PC-3 (cell line): ENCODE measurements around the gene CATSPERZ. TPM values are rescaled to one million over a fixed set of nuclear protein-coding genes. Genes with fewer than 3 reads are reported as not detected.

Experiments used
- ATAC-seq: fragments of 200-7000 bp; cut with Tn5 transposase; 2 replicates; pipeline ENCODE4 v1.9.1; 2020; ENCODE audit warnings: mild to moderate bottlenecking, moderate library complexity
- BruUV-seq: library from RNA; stranded (reverse); fragments of 400-500 nt; replicated peaks from 2 replicates; lab custom pipeline; 2021; lab: Mats Ljungman, UMichigan
- CTCF ChIA-PET: fragments of 300-600 bp; sonication (Branson Sonifier 250); formaldehyde crosslinking; loops from one replicate; lab custom pipeline; 2022; ENCODE audit warnings: antibody characterized with exemption; lab: Charles Lee
- POLR2A ChIA-PET: fragments of 300-600 bp; sonication (Branson Sonifier 250); formaldehyde crosslinking; loops from one replicate; lab custom pipeline; 2022; ENCODE audit warnings: antibody characterized with exemption; ENCODE audit not compliant: unreplicated experiment; lab: Charles Lee
- DNase-seq: peaks from one replicate; pipeline ENCODE4 v3.0.0-alpha.2; 2015
- H2AFZ ChIP-seq: fragments of 300-600 bp; sonication (generic); 2 replicates; pipeline ENCODE4 v1.6.0; 2016; ENCODE audit warnings: antibody characterized with exemption, low read length
- H3F3A ChIP-seq: fragments of 300-600 bp; sonication (generic); one replicate; pipeline ENCODE4 v1.6.0; 2017; ENCODE audit warnings: antibody characterized with exemption, low read length, control low read depth, mild to moderate bottlenecking; ENCODE audit not compliant: unreplicated experiment
- H3K27ac ChIP-seq: fragments of 300-600 bp; sonication (generic); 2 replicates; pipeline ENCODE4 v1.5.1; 2016; ENCODE audit warnings: mild to moderate bottlenecking, low read length
- H3K27me3 ChIP-seq: fragments of 300-600 bp; sonication (generic); 2 replicates; pipeline ENCODE4 v1.6.1; 2016; ENCODE audit warnings: low read length, mixed read lengths
- H3K36me3 ChIP-seq: fragments of 300-600 bp; sonication (generic); 2 replicates; pipeline ENCODE4 v1.6.1; 2016; ENCODE audit warnings: low read depth, mixed run types, low read length, mixed read lengths
- H3K4me1 ChIP-seq: fragments of 300-600 bp; sonication (generic); 2 replicates; pipeline ENCODE4 v1.5.1; 2016; ENCODE audit warnings: low read length; ENCODE audit not compliant: insufficient read depth
- H3K4me2 ChIP-seq: fragments of 300-600 bp; sonication (generic); 2 replicates; pipeline ENCODE4 v1.6.0; 2016; ENCODE audit warnings: low read length
- H3K4me3 ChIP-seq: fragments of 300-600 bp; sonication (generic); 2 replicates; pipeline ENCODE4 v1.5.1; 2016; ENCODE audit warnings: mild to moderate bottlenecking, low read length, mixed read lengths
- H3K79me2 ChIP-seq: fragments of 300-600 bp; sonication (generic); 2 replicates; pipeline ENCODE4 v1.6.1; 2017; ENCODE audit warnings: low read length, mixed read lengths
- H3K9ac ChIP-seq: fragments of 300-600 bp; sonication (generic); 2 replicates; pipeline ENCODE4 v1.6.0; 2016; ENCODE audit warnings: mild to moderate bottlenecking, low read length
- H3K9me2 ChIP-seq: fragments of 300-600 bp; sonication (generic); replicated peaks from 2 replicates; pipeline ENCODE4 v1.6.1; 2016; ENCODE audit warnings: mixed run types, low read length, mixed read lengths
- H3K9me3 ChIP-seq: fragments of 300-600 bp; sonication (generic); 2 replicates; pipeline ENCODE4 v1.6.1; 2016; ENCODE audit warnings: low read length, mixed read lengths
- H4K20me1 ChIP-seq: fragments of 300-600 bp; sonication (generic); 2 replicates; pipeline ENCODE4 v1.6.1; 2016; ENCODE audit warnings: low read length, mixed read lengths
- EZH2 ChIP-seq: fragments of 300-600 bp; sonication (generic); IDR thresholded peaks from one replicate; pipeline ENCODE4 v1.6.1; 2017; ENCODE audit warnings: antibody characterized with exemption, mild to moderate bottlenecking, low read length; ENCODE audit not compliant: unreplicated experiment
- EZH2phosphoT487 ChIP-seq: fragments of 300-600 bp; sonication (generic); IDR thresholded peaks from 2 replicates; pipeline ENCODE4 v1.6.1; 2018; ENCODE audit warnings: mild to moderate bottlenecking, antibody characterized with exemption, low read length, borderline replicate concordance
- intact Hi-C: fragments of 100-400 bp; cut with micrococcal nuclease; formaldehyde crosslinking; loops from 2 replicates; pipeline ENCODE4 v1.9.0; 2023
- total RNA-seq: library from RNA; depleted of rRNA; stranded (reverse); fragments of >200 nt; gene quantifications from 2 replicates; pipeline ENCODE4 v1.2.3, GENCODE V29; 2014
- TF ChIP-seq, protein P1 (sequence below): fragments of 300-600 bp; sonication (generic); conservative IDR thresholded peaks from 2 replicates; pipeline ENCODE4 v1.5.1; 2017; ENCODE audit warnings: antibody characterized with exemption, low read depth, mild to moderate bottlenecking, low read length

The CATSPERZ gene
- total RNA-seq, 1 experiment from 2014 or later = 9.2 TPM

DNA sequence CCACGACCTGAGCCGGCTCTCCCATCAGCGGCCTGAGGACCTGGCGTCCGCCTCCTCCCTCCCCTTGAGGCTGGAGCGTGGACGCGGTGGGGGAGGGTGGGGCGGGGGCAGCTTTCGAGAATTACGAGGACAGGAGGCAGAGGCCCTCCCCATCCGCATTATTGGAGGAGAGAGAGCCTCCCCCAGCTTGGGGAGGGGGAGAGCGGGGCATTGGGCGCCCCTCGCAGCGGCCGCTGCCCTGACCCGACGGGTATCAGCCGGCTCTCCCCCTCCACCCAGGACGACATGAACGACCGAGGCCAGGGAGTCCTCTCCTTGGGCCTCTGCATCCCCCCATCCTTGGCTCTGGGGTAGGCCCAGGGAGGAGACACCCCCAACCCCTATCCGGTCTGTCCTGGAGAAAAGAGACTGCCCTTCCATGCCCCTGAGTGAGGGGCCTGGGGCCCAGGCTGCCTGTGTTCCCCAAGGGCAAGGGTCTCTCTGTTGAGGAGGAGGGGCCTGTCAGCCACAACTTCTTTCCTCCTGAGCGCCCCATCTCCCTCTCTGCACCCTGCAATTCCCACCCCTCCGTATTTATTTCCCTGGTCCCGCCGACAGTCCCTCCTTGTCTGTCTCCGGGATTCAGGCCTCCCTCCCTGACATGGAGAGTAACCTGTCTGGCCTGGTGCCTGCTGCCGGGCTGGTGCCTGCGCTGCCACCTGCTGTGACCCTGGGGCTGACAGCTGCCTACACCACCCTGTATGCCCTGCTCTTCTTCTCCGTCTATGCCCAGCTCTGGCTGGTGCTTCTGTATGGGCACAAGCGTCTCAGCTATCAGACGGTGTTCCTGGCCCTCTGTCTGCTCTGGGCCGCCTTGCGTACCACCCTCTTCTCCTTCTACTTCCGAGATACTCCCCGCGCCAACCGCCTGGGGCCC, 14.0 kb upstream of the CATSPERZ start:
- Histone ChIP-seq H3K9me2 (no peaks in the 10 kb centered on the region), H3K4me2 (peak overlapping the region; percentile 90), H3K36me3 (no peaks in the 10 kb centered on the region), H4K20me1 (no peaks in the 10 kb centered on the region), H3K4me1 (peaks cover 18% of the 10 kb centered on the region), H3K27ac (no peak overlapping the region), H3K4me3 (peak overlapping the region; percentile 73), H3K9ac (peak overlapping the region; percentile 75), H3K79me2 (peaks cover 28% of the 10 kb centered on the region), H2AFZ (peak overlapping the region; percentile 88), H3K27me3 (peaks cover 5% of the 10 kb centered on the region; the same call in 1 of the 2 replicates), H3K9me3 (no peaks in the 10 kb centered on the region), H3F3A (no peaks in the 10 kb centered on the region)
- DNase-seq = peak; percentile 55
- intact Hi-C loops = loop anchor here (2.0 kb wide), 2 partner anchors 15 kb away; partner anchors contain the start of gene CATSPERZ
- ChIA-PET CTCF (interaction anchor here (1.0 kb wide), 1 partner anchor 34 kb away, joined by 3 read pairs; no protein-coding TSS in a partner anchor), POLR2A (interaction anchor here (0.5 kb wide), 1 partner anchor 112 kb away, joined by 4 read pairs; no protein-coding TSS in a partner anchor)
- TSS peak; percentile 15 for BruUV-seq
- peak; percentile 22 for ATAC-seq
- TF ChIP-seq EZH2phosphoT487 = no peak
- TF ChIP-seq EZH2 = no peak
- TF ChIP-seq, protein P1, sequence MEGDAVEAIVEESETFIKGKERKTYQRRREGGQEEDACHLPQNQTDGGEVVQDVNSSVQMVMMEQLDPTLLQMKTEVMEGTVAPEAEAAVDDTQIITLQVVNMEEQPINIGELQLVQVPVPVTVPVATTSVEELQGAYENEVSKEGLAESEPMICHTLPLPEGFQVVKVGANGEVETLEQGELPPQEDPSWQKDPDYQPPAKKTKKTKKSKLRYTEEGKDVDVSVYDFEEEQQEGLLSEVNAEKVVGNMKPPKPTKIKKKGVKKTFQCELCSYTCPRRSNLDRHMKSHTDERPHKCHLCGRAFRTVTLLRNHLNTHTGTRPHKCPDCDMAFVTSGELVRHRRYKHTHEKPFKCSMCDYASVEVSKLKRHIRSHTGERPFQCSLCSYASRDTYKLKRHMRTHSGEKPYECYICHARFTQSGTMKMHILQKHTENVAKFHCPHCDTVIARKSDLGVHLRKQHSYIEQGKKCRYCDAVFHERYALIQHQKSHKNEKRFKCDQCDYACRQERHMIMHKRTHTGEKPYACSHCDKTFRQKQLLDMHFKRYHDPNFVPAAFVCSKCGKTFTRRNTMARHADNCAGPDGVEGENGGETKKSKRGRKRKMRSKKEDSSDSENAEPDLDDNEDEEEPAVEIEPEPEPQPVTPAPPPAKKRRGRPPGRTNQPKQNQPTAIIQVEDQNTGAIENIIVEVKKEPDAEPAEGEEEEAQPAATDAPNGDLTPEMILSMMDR = peak; percentile 66

DNA sequence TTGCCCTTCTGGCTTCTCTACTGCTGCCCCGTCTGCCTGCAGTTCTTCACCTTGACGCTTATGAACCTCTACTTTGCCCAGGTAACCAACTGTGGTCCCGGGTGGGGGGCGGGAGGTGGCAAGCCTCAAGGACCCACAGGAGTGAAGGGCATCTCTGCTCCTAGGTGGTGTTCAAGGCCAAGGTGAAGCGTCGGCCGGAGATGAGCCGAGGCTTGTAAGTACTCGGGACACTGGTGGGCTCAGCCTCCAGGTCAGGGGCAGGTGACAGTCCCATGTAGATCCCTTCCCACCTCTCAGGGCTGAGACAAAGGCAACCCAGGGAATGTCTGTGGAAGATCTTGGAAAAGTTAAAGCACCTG, 13.4 kb upstream of the CATSPERZ start:
- CTCF ChIA-PET = no interaction called here
- Histone ChIP-seq H3K4me1 (peaks cover 18% of the 10 kb centered on the region), H3K9ac (no peak overlapping the region), H3K4me3 (peak overlapping the region; percentile 73; the same call in 1 of the 2 replicates), H3K9me3 (no peaks in the 10 kb centered on the region), H3K27ac (no peak overlapping the region), H3K4me2 (peak overlapping the region; percentile 90), H2AFZ (no peak overlapping the region), H4K20me1 (no peaks in the 10 kb centered on the region), H3K79me2 (peaks cover 28% of the 10 kb centered on the region), H3K27me3 (peaks cover 10% of the 10 kb centered on the region), H3K9me2 (no peaks in the 10 kb centered on the region), H3K36me3 (no peaks in the 10 kb centered on the region), H3F3A (no peaks in the 10 kb centered on the region)
- POLR2A ChIA-PET = interaction anchor here (0.5 kb wide), 1 partner anchor 113 kb away, joined by 4 read pairs; no protein-coding TSS in a partner anchor
- DNase-seq (no peak), ATAC-seq (no peak)
- intact Hi-C loops = no loop called here
- TF ChIP-seq EZH2phosphoT487 = no peak
- TF ChIP-seq EZH2 = no peak
- TF ChIP-seq, protein P1 = no peak
- no TSS peak for BruUV-seq
